Spleen (tissue), 11 donors: ENCODE results near the gene RCOR3. TPM values are rescaled to one million over a fixed set of nuclear protein-coding genes. Genes with fewer than 3 reads are reported as not detected.

Source experiments
- DNase-seq: peaks from one replicate; pipeline ENCODE4 v3.0.0-alpha.2; 2020
- H3K27ac ChIP-seq, 8 donors: fragments of 200-600 bp; sonication (generic) in 7 of 8; 1 replicate in 4 of 8; 2 replicates in 4 of 8; pipeline versions ENCODE4 v1.5.0 to v1.8.0; 2016 to 2021; ENCODE audit warnings: inconsistent platforms in 4 of 8, mild to moderate bottlenecking in 4 of 8, moderate library complexity in 1 of 8
- H3K27me3 ChIP-seq, 7 donors: fragments of 200-600 bp; sonication (generic) in 6 of 7; replicated peaks in 1 of 7; 1 replicate in 4 of 7; 2 replicates in 3 of 7; pipeline versions ENCODE4 v1.5.0 to v1.8.0; 2016 to 2021; ENCODE audit warnings: inconsistent platforms in 3 of 7, mild to moderate bottlenecking in 1 of 7
- H3K36me3 ChIP-seq, 6 donors: fragments of 200-600 bp; sonication (generic) in 5 of 6; 1 replicate in 4 of 6; 2 replicates in 2 of 6; pipeline versions ENCODE4 v1.5.0 to v1.8.0; 2016 to 2021; ENCODE audit warnings: inconsistent platforms in 2 of 6
- H3K4me1 ChIP-seq, 6 donors: fragments of 200-600 bp; sonication (generic) in 5 of 6; 1 replicate in 3 of 6; 2 replicates in 3 of 6; pipeline versions ENCODE4 v1.5.0 to v1.8.0; 2016 to 2021; ENCODE audit warnings: inconsistent platforms in 3 of 6
- H3K4me3 ChIP-seq, 8 donors: fragments of 200-600 bp; sonication (generic) in 7 of 8; 1 replicate in 4 of 8; 2 replicates in 4 of 8; pipeline versions ENCODE4 v1.5.0 to v1.8.0; 2016 to 2021; ENCODE audit warnings: inconsistent platforms in 4 of 8, mild to moderate bottlenecking in 4 of 8, moderate library complexity in 2 of 8
- H3K9me3 ChIP-seq, 8 donors: fragments of 200-600 bp; sonication (generic) in 7 of 8; 1 replicate in 4 of 8; 2 replicates in 4 of 8; pipeline versions ENCODE4 v1.5.0 to v1.8.0; 2016 to 2021; ENCODE audit warnings: inconsistent platforms in 4 of 8
- CTCF ChIP-seq, 11 experiments: fragments of 200-600 bp in 7 of 11; fragments of 450-650 bp in 4 of 11; sonication (generic) in 4 of 11; IDR thresholded peaks in 8 of 11; conservative IDR thresholded peaks in 3 of 11; 1 replicate in 7 of 11; 2 replicates in 4 of 11; pipeline versions ENCODE4 v1.4.0 to v1.8.0; 2016 to 2021; ENCODE audit warnings: antibody characterized with exemption in 11 of 11, inconsistent platforms in 4 of 11, mild to moderate bottlenecking in 1 of 11
- POLR2A ChIP-seq, 3 donors: fragments of 450-650 bp; IDR thresholded peaks; one replicate each; pipeline ENCODE4 v1.5.1; 2017; ENCODE audit warnings: antibody characterized with exemption in 3 of 3, mild to moderate bottlenecking in 1 of 3
- POLR2AphosphoS5 ChIP-seq, 3 donors: sonication (generic); formaldehyde crosslinking; IDR thresholded peaks; one replicate each; pipeline ENCODE4 v1.5.1; 2017; ENCODE audit warnings: antibody characterized with exemption in 3 of 3
- WGBS, 5 donors: extraction: QIAGEN DNeasy Blood & Tissue Kit in 3 of 5; methylation state at CpG; one replicate each; pipeline versions ENCODE4 v1.1.5 to v1.1.7; 2013 to 2018; 5-methylcytosine and 5-hydroxymethylcytosine counted together
- intact Hi-C: fragments of 100-400 bp; cut with DNase I; formaldehyde crosslinking; loops from one replicate; pipeline ENCODE4 v1.15.0; 2023; ENCODE audit warnings: low total_unique reads
- polyA plus RNA-seq, 3 donors: library from polyadenylated mRNA; stranded (reverse); fragments of 200-250 nt; gene quantifications; one replicate each; pipeline ENCODE4 v1.2.1, GENCODE V29; 2013
- total RNA-seq, 7 donors: library from RNA; depleted of rRNA in 3 of 7; stranded (reverse); fragments of >200 nt in 3 of 7; fragmentation: NEBNext Ultra II Directional in 4 of 7; extraction: Animal tissue kit (Norgen Biotek cat#: 25700) in 4 of 7; gene quantifications; one replicate each; pipeline versions ENCODE4 v1.1.0 to v1.2.1, GENCODE V29; 2016 to 2021
- donor health status: healthy with polysubstance abuse.
- donor health status: DM: no; HTN: no; CAD: no; lungs with moderate emphysema.
- donor health status: DM: no; HTN: no; CAD: no.
- donor health status: Bipolar disorder and iron deficiency.
- donor health status: healthy.
- donor health status: DM: no; HTN: no; CAD: no.
- donor health status: DM: yes; HTN: yes; CAD: no.

RCOR3 gene
- total and polyA plus RNA-seq, 10 donors, result 20.9 to 94.3 (median 66.3) TPM

DNA sequence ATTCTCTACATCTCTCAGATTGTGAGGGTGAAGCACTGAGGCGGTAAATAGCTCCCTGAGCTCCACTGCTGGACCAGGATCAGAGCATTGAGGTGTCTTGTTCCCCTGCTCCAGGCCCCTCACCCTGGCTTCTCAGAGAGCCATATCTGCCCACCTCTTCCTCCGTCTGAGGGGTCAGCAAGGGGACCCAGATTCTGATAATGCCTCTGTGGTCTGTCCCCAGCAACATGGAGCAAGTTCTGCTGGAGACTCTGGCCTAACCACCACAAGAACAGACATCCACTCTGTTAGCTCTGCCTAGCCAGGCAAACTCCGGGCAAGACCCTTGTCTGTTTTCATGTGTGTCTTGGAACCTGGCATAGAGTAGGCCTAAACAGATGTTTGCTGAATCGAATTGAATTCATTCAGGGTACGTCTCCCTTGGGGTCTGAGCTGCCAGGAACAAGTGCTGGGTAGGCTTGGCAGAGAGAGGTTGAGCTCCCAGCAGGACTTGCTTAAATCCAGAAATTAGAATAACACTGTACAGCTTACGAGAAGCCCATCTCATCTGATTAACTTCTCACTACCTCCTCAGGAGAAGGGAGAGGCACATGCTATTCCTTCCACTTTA is 69.8 kb downstream of the RCOR3 start:
- H3K4me3 ChIP-seq, result peak overlapping the region in 5 of 8 donors; percentile 65 to 92 (median 80)
- no peaks in the 10 kb centered on the region for H3K9me3 ChIP-seq
- DNase-seq, result no peak
- no peak for TF ChIP-seq POLR2AphosphoS5 (IDR thresholded peaks at IDR 0.05)
- no peak for TF ChIP-seq POLR2A (IDR thresholded peaks at IDR 0.05)
- TF ChIP-seq CTCF (IDR thresholded peaks at IDR 0.05 in 8 of 11, conservative IDR thresholded peaks at IDR 0.05 in 3 of 11), result no peak
- H3K27me3 ChIP-seq, result no peaks in the 10 kb centered on the region
- WGBS, 5 donors, result 68 to 80% (median 76%) methylated on average over 5 to 6 of the region's 6 CpGs
- H3K27ac ChIP-seq, result peak overlapping the region; percentile 82 to 96 (median 90)
- H3K4me1 ChIP-seq, result peaks cover 38 to 88% (median 74%) of the 10 kb centered on the region in 6 donors
- intact Hi-C loops, result loop anchor here (5.0 kb wide), 1 partner anchor 328 kb away; no protein-coding TSS in a partner anchor
- H3K36me3 ChIP-seq, result peaks cover 0 to 5% (median 0%) of the 10 kb centered on the region in 6 donors

DNA sequence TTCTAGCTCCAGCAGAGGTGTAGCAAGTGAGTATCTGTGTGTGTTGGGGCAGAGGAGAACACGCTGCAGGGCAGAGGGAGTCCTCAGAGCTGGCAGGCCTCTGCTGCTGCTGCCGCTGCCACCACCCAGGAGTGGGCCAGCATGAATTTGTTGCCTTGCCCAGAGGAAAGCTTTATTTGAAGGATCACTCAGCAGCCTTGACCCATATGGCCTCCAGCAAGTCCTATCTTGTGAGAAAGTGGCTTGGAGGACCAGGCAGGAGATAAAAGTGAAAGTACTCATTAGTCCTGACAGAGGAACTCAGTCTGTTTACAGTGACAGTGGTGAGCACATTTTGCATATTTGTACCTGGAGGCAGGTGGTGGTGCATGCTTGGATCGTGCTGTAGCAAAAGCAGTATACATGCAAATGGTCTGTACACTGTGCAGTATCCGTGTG is 70.6 kb downstream of the RCOR3 start:
- DNase-seq, result no peak
- Histone ChIP-seq H3K27ac (peak overlapping the region; percentile 82 to 96 (median 90)), H3K4me1 (peaks cover 42 to 94% (median 83%) of the 10 kb centered on the region in 6 donors), H3K9me3 (no peaks in the 10 kb centered on the region), H3K4me3 (peak overlapping the region in 6 of 8 donors; percentile 13 to 92 (median 72)), H3K36me3 (peaks cover 0 to 5% (median 0%) of the 10 kb centered on the region in 6 donors), H3K27me3 (no peaks in the 10 kb centered on the region)
- intact Hi-C loops, result loop anchor here (5.0 to 10.0 kb wide), 2 partner anchors 55 to 328 kb away; no protein-coding TSS in a partner anchor
- peak in 2 of 3 donors; percentile 19 to 20 for TF ChIP-seq POLR2A (IDR thresholded peaks at IDR 0.05)
- TF ChIP-seq CTCF (IDR thresholded peaks at IDR 0.05 in 8 of 11, conservative IDR thresholded peaks at IDR 0.05 in 3 of 11), result no peak
- TF ChIP-seq POLR2AphosphoS5 (IDR thresholded peaks at IDR 0.05), result peak; percentile 37 to 79 (median 64)
- 49 to 58% (median 57%) methylated on average over 3 to 4 of the region's 4 CpGs for WGBS, 5 donors

DNA sequence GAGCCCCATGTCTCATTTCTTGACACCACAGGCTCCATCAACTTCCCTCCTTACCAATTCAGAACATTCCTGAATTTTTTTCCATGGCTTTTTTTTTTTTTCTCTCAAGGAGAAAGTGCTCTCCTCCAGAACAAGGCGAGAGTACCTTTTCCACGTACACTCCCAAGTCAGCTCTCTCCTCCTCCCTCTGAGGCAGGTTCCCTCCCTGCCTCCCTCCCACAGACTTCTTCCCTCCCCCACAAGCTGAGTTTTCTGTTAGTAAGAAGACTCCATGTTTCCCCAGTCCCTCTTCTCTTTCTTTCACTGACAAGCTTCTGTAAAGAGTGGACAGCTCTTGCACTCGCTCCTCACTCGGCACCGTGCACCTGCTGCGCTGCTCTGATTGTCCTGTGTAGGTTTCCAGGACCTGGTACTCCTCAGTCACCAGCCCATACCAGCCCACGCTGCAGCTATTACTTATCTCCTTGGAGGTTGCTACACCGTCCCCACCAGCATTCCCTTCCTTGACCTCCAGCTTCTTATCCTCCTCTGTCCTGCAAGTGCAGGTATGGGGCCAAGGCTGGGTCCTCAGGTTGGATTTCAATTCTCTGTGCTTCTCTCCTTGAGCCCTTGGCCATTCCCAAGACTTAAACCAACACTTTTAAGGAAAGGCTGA is 71.2 kb downstream of the RCOR3 start:
- H3K36me3 ChIP-seq, result peaks cover 0 to 5% (median 0%) of the 10 kb centered on the region in 6 donors
- peaks cover 48 to 94% (median 87%) of the 10 kb centered on the region in 6 donors for H3K4me1 ChIP-seq
- WGBS, 5 donors, result 84 to 93% (median 86%) methylated on average over 8 of the region's 8 CpGs
- TF ChIP-seq POLR2AphosphoS5 (IDR thresholded peaks at IDR 0.05) (no peak), CTCF (IDR thresholded peaks at IDR 0.05 in 8 of 11, conservative IDR thresholded peaks at IDR 0.05 in 3 of 11) (no peak), POLR2A (IDR thresholded peaks at IDR 0.05) (no peak)
- H3K27ac ChIP-seq, result peak overlapping the region; percentile 36 to 96 (median 90)
- no peaks in the 10 kb centered on the region for H3K27me3 ChIP-seq
- DNase-seq, result no peak
- H3K4me3 ChIP-seq, result peak overlapping the region in 2 of 8 donors; percentile 65 to 92
- H3K9me3 ChIP-seq, result no peaks in the 10 kb centered on the region
- intact Hi-C loops, result loop anchor here (10.0 kb wide), 1 partner anchor 54 kb away; no protein-coding TSS in a partner anchor
